OCI-LY7 (cell line): ENCODE results near the gene USP11.

Source experiments
- CTCF ChIP-seq: fragments of 200-600 bp; sonication (generic); conservative IDR thresholded peaks from 2 replicates; pipeline ENCODE4 v1.5.1; 2014; ENCODE audit warnings: mild to moderate bottlenecking, antibody characterized with exemption, low read length, moderate library complexity, mixed read lengths
- EZH2phosphoT487 ChIP-seq: fragments of 200-600 bp; sonication (generic); IDR thresholded peaks from 2 replicates; pipeline ENCODE4 v1.6.1; 2018; ENCODE audit warnings: low read depth, borderline replicate concordance, mild to moderate bottlenecking, mixed run types, antibody characterized with exemption, low read length, moderate library complexity, mixed read lengths

- no peak for TF ChIP-seq CTCF
- no peak for TF ChIP-seq EZH2phosphoT487
Measured at GRCh38 chrX:47273011-47273730, 40.4 kb downstream of the USP11 start.
